CD4-positive, alpha-beta T cell treated with Interleukin-4 for 4 hours (primary cell): ENCODE data around the gene UNC5B.
A peak's percentile ranks its signal among the peaks of the same experiment; 100 is the strongest.

Experiments
- DNase-seq: peaks from one replicate; pipeline ENCODE4 v3.0.0-alpha.2; 2020

UNC5B gene

DNA sequence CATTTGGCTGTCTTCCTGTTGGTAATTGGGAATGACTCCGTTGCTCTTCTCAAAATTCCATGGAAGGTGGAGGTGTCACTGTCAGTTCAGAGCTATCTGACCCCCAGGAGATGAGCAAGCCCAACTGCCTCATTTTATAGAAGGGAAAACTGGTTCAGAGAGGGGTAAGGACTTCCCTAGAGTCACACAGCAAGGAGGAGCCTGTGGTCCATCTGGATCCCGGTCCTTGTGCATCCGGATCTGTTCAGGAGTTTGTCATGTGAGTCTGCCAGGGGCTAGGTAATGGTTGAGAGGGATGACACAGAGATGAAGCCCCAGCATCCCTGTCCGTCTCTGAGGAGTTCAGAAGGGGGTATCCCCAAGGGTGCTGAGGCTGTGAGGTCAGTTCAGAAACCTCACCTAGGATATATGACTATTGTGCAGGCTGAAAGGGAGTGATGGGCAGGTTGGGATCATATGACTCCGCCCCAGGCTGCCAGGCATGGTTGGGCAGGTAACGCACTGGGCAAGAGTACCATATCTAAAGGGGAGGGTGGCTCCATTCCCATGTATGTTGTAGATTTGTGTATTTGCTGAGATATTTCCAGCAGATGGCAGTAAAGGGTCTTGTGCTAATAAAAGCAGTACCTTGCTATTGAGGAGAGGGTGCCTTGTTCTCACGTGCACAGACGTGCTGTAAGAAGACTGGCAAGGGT lies 90.7 kb downstream of the UNC5B start:
- peak; percentile 47 for DNase-seq

DNA sequence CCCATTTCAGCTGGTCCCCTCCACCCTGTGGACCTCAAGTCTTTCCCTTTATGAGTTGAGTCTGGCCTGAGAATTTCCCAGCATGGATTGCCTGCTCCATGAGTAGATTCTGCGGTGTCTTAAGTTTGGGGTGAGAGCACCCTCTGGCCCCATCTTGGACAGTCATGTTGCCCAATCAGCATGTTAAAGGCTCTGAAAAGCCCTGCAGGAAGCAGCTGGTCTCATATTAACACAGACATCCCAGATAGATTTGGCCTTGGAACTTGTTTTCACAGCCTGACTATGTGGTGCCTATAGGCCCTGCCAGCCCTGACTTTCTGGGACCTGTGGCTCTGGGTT lies 91.2 kb downstream of the UNC5B start:
- DNase-seq, result no peak

DNA sequence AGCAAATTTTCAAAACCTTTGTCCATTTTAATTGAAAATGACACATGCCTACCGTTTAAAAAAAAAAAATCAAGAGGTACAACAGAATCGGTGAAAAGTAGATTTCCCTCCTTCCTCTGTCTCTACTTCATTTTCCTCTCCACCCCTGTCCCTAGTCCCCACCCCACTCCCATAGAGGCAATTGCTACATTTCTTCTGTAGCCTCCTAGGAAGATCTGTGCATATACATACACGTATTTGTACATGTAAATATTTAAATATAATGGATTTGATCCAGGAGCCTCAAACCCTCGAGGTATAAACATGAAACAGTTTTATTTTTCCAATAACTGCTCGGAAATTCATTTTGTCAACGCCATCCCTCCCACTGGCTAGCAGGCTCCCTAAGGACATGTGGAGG lies 92.5 kb downstream of the UNC5B start:
- DNase-seq, result no peak

DNA sequence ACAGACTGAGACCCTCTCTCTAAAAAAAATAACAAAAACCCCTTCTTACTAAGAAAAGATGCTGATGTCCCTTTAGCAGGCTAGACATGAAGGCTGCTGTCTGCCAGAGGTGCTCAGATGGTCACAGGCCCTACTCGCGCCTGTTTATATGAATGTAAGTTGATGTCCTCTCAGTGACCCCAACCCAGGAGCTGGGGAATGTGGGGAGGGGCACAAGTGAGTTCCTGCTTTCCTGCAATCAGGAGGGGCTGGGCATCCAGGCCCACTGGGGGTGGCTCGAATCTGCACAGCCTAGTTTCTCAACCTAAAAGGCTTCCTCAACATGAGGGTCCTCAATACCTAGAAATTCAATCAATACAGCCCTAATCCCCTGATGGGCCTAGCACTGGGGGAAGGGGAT lies 94.6 kb downstream of the UNC5B start:
- no peak for DNase-seq

DNA sequence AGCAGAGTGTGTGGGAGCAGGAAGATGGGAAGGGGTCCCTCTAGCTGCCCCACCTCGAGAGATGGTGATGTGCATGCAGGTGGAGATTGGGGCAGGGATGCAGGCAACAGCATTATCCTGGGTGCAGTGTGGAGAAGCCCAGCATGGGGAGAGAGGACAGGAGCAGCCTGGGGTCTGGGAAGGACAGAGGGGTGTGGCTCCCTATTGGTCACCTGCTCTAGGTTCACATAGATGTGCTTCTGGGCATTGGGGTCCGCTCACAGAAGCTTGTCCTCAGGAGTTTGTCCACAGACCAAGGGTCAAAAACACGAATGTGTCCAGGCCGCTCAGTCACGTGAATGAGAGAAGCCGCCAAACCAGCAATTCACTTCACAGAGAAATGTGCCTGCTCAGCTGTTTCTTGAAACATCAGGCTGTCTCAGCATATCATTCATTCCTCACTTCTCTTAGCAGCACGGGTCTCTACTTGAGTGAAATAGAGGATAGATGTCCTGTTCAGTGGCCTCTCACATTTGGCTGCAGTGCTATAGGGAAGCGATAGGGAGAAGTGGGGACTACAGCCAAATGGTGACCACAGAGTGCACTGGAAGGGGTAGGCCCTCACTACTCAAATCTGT lies 95.2 kb downstream of the UNC5B start:
- DNase-seq, result no peak

DNA sequence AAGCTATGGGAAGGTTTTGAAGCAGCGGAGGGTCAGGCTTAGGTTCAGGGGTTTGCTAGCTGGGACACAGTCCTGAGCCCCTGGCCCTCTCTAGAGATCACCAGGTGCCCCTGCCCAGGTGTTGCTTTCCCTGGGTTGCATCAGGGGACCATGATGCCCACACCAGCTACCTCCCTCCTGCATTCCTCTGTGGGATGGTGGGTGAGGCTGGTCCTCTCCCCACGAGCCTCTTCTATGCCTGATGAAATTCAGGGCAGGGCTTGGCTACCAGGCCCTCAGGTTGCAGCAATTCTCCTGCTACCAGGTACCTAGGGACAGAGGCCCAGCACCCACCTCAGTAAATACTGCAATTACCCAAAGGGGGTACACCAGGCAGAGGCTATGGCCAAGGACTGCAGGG lies 95.9 kb downstream of the UNC5B start:
- DNase-seq, result no peak

DNA sequence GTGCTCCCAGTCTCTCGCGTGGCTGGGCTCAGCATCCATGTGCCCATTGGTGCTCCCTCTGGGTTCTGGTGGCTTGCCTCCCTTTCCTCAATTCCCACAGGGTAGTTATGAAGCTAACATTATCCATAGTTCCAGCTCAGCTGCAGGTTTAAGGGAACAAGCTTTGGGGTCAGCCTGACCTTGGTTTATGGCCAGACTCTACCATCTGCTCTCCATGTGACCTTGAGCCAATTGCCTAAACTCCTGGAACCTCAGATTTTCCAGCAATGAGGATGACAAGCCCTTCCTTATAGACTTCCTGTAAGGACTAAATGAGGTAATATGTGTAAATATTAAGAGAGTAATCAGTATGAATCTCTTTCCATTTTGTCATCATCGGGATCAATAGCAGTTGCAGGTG lies 96.6 kb downstream of the UNC5B start:
- no peak for DNase-seq

DNA sequence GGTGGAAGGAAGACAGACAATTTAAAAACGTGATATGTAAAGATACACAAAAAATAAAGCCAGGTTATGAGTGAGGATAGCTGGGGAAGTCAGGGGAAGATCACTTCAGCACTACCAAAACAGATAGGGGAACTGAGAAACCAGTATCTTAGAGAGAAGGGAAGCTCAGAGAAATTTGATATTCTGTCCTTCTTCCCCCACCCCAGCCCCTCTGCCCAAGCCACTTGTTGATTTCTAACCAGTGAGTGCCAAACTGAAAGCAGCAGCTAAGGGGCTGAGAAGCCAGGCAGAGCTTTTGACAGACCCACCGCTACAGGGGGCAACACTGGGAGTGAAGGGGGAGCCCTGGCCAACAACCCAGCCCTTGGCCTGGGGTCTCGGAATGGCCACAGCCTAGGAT lies 97.5 kb downstream of the UNC5B start:
- no peak for DNase-seq

DNA sequence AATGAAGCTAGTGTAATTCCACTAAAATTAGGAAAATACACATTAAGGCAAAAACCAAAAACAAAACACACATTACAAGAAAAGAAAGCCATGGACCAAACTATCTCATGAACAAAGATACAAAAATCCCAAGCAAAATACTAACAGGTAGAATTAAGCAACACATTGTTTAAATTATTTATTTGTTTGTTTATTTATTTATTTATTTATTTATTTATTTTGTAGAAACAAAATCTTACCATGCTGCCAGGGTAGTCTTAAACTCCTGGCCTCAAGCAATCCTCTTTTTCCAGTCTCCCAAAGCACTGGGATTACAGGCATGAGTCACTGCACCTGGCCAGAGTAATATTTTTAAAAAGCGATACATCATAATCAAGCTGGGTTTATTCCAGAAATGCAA lies 99.8 kb downstream of the UNC5B start:
- no peak for DNase-seq

DNA sequence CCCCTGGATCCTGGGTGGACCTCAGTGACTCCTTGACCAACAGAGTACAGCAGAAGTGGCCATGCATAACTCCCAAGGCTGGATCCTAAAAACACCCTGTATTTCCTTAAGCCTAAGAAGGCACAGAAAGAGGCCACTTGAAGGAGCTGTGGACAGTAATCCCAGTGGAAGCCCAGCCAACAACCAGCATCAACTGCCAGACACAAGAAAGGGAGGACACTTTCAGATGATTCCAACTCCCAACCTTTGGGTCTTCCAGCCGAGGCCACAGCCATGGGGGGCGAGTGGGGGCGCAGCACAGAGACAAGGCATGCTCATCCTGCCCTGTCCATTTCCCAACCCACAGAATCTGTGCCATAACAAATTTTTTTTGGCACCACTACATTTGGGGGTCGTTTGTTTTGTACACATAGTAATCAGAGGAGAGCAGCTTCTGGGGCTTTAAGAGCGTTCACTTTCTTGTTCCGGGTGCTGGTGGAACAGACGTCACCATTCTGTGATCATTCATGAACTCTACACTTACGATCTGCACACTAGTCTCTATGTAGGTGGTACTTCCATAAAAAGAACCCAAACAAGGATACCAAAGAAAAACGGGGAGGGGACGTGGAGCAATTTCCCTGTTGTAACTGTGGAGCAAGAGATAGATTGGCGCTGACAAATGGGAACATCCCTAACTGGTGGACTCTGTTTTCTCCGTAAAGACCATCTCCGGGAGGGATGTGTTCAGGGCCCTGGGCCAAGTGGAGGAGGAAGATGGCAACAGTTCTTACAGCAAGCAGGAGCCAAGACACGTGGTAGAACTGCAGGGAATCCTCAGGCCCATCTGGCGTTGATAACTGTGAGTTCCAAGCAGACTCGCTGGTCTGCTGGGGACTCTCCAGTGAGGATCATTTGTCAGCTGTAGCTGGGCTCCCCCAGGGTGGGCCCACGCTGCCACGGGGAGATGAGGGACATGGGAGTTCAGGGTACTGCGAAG lies 100.7 kb downstream of the UNC5B start:
- DNase-seq, result no peak

DNA sequence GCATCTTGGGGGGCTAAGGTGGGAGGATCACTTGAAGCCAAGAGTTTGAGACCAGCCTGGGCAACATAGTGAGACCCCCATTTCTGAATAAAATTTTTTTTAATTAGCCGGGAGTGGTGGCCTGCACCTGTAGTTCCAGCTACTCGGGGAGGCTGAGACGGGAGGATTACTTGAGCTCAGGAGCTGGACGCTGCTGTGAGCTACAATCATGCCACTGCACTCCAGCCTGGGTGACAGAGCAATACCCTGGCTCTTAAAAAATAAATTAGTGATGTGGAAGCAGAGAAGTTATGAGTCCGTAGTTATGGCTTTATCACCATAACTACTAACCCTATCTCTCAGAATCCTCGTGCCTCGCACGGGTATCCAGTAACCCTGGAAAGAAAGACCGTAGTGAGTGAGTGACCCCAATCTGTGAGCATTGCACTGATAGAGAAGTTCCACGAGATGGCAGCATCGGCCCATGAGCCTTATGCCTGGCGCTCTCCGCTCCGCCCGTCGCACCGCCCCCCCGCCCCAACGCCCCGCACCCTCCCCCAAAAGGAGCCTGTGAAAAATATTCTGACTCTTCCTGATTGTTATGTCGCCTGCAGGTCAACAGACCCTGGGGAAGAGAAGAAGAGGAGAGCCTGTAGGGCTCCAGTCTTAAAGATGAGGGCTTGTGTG lies 101.8 kb downstream of the UNC5B start:
- DNase-seq, result peak; percentile 50

DNA sequence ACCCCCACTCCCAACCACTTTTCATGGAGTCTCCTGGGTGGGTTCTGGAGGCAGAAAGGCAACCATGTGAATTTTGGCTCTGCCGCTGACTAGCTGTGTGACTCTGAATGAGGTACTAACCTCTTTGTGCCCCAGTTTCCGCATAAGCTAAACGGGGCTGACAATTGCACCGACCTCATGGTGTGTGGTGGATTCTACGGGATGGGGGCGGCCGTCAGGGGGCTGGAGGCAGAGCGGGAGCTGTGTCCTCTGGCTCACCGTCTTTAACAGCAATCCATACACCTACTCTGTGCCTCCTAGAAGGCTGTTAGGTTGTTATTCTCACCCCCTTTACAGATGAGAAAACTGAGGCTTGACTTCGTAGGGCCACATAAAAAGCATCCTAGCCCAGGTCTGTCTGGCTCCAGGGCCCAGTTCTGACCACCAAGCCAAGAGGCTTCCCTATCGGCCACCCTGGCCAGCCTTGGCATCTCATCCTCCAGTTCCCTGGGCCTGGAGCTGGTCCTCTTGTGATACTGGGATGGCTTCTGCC lies 102.4 kb downstream of the UNC5B start:
- no peak for DNase-seq

DNA sequence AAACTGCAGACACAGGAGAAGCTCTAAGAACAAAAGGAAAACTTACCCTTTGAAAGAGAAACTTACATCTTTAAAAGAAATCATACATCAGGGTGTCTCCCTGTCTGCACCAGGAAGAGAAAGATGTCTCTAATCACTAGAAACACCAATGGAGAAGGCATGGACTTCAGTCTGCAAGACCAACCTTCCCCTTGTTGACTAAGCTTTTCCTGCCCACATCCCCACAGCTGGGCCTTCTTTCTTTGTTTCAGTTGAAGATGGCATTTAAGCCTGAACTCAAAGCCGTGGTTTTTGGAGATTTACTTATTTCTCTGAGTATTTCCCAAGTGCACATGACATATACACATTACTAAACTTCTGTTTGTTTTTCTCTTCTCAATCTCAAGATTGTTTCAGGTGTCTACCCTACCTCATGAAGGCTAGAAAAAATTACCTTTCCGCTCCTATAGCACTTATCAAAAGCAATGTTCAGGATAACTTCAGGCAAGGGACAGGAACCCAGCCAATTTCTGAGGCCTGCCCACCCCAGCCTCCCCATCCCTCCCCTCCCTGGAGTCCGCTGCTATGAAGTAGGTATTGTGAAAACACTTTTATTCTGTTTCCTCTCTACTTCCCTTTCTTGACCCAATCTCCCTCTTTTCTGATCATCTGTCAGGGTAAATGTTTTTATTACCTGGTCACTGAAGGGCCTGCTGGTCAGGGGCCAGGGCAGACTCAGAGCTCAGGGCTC lies 103.9 kb downstream of the UNC5B start:
- DNase-seq, result no peak

DNA sequence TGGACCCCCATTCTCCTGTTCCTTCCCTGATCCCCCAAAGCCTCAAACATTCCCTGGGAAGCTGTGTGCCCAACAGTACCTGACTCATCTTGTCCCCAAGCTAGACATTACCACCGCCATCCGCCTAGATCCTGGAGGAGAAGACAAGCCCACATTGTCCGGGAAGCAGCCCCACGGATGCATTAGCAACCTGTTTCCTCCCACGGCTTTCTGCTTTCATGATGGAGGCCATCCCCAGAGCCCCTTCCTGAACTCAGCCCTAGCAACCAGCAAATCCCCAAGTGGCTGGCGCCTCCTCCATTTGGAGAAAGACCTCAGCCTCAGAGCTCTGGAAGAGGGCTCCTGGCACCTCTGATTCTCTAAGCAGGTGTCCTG lies 104.4 kb downstream of the UNC5B start:
- DNase-seq, result no peak

DNA sequence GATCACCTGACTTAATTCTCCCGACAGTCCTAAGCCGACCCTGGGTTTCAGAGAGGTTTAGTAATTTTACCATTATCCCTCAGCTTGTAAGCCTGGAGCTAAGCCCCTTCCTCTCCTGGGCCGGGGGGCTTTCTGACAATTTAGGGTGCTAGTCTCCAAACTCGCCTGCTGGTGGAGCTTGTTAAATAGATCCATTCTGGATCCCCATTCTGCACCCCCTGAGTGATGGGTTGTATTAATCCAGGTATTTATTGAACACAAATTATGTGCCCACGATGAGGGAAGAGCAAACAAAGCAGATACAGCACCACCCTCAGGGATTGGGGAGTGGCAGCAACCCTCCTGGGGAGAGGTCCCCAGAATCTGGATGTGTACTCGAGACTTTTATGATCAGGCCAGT lies 105.4 kb downstream of the UNC5B start:
- DNase-seq, result no peak

DNA sequence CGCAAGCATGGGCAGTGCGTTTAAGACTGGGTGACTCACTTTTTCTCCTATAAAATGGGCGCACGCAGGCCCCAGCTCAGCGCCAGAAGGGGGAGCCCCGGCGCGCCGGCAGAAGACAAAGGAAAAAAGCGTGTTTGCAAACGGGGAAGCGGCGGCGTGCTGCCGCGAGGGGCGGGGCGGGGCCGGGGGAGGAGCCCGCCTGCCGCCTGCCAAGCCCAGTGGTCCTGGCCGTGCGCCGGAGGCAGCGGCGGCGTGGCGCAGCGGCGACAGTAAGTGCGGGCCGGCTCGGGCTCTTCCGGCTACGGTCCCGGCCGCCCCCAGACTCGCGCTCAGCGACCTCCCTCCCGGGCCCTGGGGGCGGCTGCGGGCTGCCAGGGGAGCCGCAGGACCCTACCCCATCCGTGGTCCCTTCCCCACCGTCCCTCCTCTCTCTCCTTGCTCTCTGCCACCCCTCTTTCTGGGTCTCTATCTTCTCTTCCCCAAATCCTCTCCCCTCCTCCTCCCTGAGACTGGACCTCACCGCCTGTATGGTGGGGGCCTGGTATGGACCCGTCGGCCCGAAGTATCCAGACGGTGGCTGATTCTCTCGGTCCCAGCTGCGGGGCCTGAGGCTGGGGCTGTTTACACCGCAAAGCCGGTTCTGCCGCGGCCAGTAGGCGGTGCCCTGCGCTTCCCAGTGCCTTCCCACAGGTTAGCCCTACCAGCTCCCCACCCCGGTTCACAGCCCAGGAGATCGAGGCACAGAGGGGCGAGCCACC lies 106.9 kb downstream of the UNC5B start, which contains the start of gene SLC29A3:
Gene SLC29A3 (plus strand): TSS at position 218 of the 758 bp plus-strand sequence. CDS start 51 bp downstream, at position 269.
- peak; percentile 88 for DNase-seq

DNA sequence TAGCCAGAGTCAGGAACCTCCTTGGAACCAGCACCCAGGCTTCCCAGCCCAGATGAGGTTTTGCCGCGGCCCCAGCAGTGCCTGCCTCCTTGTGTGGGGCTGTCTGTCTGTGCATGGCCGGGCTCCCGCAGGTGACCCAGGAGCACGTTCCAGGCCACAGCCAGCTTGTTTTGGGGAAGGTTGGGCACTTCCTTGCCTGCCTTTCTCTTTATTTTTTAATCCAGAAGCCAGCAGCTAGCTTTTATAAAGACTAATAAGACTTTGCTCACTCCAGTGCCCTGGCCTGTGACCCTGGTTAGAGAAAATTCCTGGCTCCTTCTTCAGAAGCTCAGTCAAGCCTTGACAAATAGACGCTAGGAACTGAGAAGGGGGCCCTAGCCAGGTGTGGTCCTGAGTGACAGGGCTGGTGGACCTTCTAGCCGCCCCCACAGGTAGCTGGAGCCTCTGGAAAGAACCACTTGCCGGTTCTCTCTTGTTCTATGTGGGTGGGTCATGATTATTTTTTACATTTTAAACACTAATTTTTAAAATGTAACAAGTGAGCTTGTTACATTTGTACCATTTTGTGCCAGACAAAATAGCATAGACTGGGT lies 107.5 kb downstream of the UNC5B start:
- no peak for DNase-seq

DNA sequence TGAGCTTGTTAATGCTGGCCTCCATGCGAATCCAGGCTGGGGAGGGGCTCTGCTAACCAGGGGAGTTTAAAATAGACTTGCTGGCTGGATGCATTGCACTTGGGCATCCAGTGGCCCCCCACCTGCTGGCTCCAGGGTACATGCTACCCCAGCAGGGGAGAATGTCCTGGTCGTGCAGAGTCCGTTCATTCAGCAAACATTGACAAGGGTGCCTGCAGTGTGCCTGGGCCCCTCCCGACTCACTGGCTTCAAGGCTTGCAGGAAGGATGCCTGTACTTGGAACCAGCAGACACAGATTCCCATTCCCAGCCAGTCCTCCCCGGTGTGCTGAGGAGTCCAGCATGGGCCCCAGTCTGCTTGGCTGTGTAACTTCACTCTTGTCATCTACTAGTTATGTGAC lies 108.2 kb downstream of the UNC5B start:
- DNase-seq, result no peak

DNA sequence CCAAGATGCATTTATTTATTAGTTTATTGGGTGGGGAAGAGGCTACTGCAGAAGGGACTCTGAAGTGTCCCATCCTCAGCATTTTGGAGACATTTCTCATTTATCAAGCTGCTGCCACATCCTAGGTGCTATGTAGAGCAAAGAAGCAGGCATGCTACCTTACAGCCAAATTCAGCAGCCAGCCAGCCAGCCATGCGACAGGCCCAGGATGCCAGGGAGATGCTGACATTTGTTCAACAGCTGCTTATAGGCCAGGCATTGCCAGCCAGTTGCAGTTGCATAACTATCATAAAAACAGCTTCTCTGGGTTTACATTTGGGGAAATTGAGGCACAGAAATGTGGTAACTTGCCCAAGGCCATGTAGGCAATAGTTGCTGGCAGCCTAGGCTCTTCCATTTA lies 109.0 kb downstream of the UNC5B start:
- DNase-seq, result no peak

DNA sequence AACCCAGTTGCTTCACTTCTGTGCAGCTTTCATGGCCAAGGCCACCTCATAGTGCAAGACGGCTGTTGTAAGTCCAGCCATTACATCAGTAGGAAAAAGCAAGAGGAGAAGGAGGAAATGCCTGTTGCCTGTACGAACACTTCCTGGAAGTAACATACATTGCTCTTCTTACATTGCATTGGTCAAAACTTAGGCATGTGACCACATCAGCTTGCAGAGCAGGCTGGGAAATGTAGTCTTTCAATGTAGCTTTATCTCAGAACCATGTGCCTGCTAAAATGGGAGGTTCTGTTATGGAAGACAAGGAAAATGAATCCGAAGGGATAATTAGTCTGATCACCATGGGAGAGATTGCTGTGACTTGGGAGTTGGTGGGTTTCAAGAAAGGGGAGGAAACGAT lies 111.0 kb downstream of the UNC5B start:
- DNase-seq, result peak; percentile 4

DNA sequence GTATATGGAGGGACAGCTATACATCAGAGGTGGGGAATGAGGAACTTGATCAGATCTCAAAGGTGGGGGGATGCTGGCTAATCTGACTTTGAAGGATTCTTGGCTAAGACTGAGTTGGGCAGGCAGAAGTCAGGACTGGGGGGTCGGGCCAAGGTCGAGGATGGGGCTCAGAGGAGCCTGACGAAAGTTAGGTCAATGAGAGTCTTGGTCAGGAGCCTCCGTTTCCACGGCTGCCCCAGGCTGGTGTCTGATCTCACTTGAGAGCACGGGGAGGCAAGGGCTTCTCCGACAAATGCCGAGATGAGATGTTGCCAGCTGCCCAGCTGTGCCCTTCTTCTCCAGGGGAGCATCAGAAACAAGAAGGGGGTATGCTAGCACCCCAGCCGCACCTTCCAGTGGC lies 112.4 kb downstream of the UNC5B start:
- no peak for DNase-seq
